ENCODE measurements around the gene PRKCG.
"Not testable (repeated sequence)": the region's sequence is repeated elsewhere in the genome, so short reads cannot be mapped to it uniquely, and the experiment has no call there.

PRKCG gene

GRCh38 chr19:53942001-53942786, 60.2 kb downstream of the PRKCG start:
- H3K4me3 ChIP-seq (ENCODE audit: control insufficient read depth, low read depth, low read length) = no peak overlapping the region
- TF ChIP-seq CTCF (IDR thresholded peaks at IDR 0.05; ENCODE audit: control insufficient read depth, insufficient read depth, low read depth, low read length, missing control alignments) = no peak
- no peak for DNase-seq (ENCODE audit: low read depth)

- TF ChIP-seq CTCF (IDR thresholded peaks at IDR 0.05; ENCODE audit: control insufficient read depth, insufficient read depth, low read depth, low read length, missing control alignments) = no peak
- DNase-seq (ENCODE audit: low read depth) = no peak
- H3K4me3 ChIP-seq (ENCODE audit: control insufficient read depth, low read depth, low read length) = no peak overlapping the region
These were observed 62.4 kb downstream of the PRKCG start for GRCh38 chr19:53944416-53944815.

GRCh38 chr19:53944933-53945332, 62.9 kb downstream of the PRKCG start:
- DNase-seq (ENCODE audit: low read depth) = no peak
- no peak overlapping the region for H3K4me3 ChIP-seq (ENCODE audit: control insufficient read depth, low read depth, low read length)
- no peak for TF ChIP-seq CTCF (IDR thresholded peaks at IDR 0.05; ENCODE audit: control insufficient read depth, insufficient read depth, low read depth, low read length, missing control alignments)

GRCh38 chr19:53945441-53945840, 63.4 kb downstream of the PRKCG start:
- DNase-seq (ENCODE audit: low read depth) = no peak
- H3K4me3 ChIP-seq (ENCODE audit: control insufficient read depth, low read depth, low read length) = no peak overlapping the region
- no peak for TF ChIP-seq CTCF (IDR thresholded peaks at IDR 0.05; ENCODE audit: control insufficient read depth, insufficient read depth, low read depth, low read length, missing control alignments)

- no peak for DNase-seq (ENCODE audit: low read depth)
- no peak for TF ChIP-seq CTCF (IDR thresholded peaks at IDR 0.05; ENCODE audit: control insufficient read depth, insufficient read depth, low read depth, low read length, missing control alignments)
- H3K4me3 ChIP-seq (ENCODE audit: control insufficient read depth, low read depth, low read length) = no peak overlapping the region
These were observed 64.0 kb downstream of the PRKCG start for GRCh38 chr19:53945998-53946397.

GRCh38 chr19:53947624-53948023, 65.6 kb downstream of the PRKCG start:
- no peak overlapping the region for H3K4me3 ChIP-seq (ENCODE audit: control insufficient read depth, low read depth, low read length)
- DNase-seq (ENCODE audit: low read depth) = no peak
- no peak for TF ChIP-seq CTCF (IDR thresholded peaks at IDR 0.05; ENCODE audit: control insufficient read depth, insufficient read depth, low read depth, low read length, missing control alignments)

- not testable (repeated sequence) for DNase-seq (ENCODE audit: low read depth); H3K4me3 ChIP-seq (ENCODE audit: control insufficient read depth, low read depth, low read length)
These were observed 66.6 kb downstream of the PRKCG start for GRCh38 chr19:53948611-53949010.
